GM10847 (cell line): ENCODE results near the gene DZIP3.

ENCODE experiments used
- POLR2A ChIP-seq: IDR thresholded peaks from 2 replicates; pipeline ENCODE4 v1.6.1; 2011; ENCODE audit not compliant: insufficient read length; ENCODE audit errors: extremely low read depth

The DZIP3 gene

DNA sequence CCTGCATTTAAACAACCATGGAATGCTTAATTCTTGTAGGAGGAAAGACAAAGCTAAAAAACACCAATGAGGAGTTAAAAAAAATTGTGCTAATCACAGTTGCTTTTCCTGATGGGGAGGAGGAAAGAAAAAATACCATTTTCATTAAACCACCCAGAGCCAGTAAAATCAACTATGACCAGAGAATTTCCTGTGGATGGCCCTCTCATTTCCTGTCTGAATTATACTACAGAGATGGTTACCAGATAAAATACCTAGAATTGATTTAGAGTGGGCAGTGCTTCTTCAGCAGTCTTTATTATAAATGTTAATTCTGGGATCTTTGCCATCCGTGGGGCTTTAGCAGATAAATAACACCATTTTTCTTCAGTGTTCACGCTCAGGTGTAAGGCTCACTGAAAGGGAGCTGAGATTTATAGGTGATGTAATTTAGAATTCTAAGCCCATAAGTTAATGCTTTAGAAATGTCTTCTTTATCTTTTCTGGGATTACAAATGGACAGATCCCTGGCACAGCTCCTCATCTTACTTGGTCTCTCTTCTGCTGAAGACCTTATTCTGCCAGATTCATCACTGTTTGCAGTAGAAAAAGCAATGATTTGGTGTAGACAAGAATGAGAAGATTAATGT lies 129.8 kb downstream of the DZIP3 start:
- TF ChIP-seq POLR2A = no peak

DNA sequence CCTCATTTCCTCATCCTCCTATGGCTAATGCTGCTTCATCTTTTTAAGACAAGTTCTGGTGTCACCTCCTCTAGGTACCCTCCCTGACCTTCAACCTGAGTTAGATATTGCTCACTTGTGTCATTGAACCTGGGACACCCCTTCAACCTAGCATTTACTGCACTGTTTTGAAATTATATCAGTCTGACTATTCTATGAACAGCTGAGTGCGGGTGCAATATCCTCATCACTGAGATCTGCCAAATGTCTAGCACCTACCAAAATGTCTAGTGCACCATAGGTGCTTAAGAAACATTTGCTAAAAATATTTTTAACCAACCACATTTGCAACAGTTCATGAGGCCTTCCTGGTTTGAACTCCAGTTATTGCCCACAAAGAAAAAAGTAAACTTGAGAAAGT lies 133.2 kb downstream of the DZIP3 start:
- TF ChIP-seq POLR2A = no peak

DNA sequence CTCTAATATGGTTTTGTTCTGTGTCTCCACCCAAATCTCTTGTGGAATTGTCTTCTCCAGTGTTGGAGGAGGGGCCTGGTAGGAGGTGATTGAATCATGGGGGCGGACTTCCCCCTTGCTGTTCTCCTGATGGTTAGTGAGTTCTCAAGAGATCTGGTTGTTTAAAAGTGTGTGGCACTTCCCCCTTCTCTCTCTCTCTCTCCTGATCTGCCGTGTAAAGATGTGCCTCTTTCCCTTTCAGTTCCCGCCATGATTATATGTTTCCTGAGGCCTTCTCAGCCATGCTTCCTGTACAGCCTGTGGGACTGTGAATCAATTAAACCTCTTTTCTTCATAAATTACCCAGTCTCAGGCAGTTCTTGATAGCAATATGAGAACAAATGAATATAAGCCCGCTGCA lies 134.6 kb downstream of the DZIP3 start:
- no peak for TF ChIP-seq POLR2A

DNA sequence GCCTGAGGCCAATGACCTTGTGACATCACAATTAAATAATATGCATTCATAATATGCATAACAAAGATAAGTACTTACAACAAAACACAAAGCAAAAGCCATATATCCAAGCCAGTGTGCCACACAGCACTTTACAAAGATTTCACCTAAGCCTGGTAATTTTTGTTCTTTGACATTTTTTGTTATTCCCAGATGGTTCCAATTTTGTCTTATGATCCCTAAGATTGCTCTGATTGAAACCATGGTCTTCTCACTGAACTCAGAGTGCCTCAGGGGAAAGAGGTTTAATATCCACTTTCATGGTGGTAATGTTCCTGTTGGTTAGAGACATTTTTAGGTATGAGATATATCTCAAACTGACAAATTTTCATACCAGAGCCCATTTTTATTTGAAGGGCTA lies 138.6 kb downstream of the DZIP3 start:
- no peak for TF ChIP-seq POLR2A

DNA sequence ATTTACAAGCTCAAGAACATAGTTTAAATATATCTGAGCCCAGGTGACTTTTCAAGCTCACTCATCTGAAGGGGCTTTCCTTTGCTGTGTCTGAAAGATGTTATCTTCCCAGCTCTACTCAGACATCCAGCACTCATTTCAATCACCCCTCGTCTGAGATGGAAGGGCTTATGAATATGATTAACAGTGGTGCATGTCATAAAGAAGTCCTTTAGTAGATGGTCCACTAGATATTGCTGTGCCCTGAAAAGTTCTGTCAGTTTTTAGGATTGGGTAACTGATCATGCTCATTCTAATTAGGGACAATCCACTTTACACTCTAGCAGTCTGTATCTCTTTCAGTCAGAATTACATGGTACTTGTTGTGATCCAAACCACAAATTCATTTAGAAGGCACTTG lies 139.4 kb downstream of the DZIP3 start:
- TF ChIP-seq POLR2A = no peak

DNA sequence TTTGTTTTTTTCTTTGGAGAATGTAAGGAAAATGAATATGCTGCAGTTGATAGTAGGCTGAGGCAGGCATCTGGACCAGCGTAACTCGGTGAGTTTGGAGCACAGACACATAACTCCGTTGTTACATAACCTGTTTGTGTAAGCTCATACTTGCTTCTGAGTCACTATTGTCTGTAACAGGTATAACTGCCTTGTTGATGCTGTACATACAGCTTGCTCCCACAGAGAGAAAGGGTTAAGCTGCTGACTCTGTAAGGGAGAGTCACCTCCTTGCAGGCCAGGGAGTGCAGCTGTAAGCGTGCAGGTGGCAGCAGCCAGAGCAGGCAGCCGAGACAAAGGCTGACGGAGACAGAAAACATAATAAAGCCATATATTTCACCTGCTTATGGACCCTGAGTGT lies 147.3 kb downstream of the DZIP3 start:
- no peak for TF ChIP-seq POLR2A

DNA sequence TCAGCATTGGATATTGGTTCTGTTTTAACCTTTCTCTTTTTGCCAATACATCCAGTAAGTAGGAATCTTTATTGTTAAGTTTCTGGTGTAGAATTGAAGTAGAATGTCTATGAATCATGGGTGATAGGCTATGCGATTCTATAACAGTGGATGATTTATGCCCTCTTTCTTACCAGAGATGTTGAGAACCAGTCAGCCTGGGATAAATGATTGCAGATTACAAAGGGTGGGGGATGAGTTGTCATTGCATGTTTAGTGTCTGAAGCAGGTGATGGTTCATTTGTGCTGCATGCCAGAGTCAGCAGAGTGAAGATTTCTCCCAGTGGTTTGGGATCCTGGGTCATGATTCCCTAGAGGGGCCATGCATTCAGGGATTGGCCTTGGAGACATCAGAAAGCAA lies 153.4 kb downstream of the DZIP3 start:
- TF ChIP-seq POLR2A = no peak
